NCI-H146 (cell line): ENCODE data around the gene IL31.
"Not testable (repeated sequence)": the region's sequence is repeated elsewhere in the genome, so short reads cannot be mapped to it uniquely, and the experiment has no call there.

Source experiments
- DNase-seq: peaks from one replicate; lab custom pipeline; 2025; lab: John Stamatoyannopoulos, UW

IL31 gene

GRCh38 chr12:122192441-122192840 lies 18.4 kb upstream of the IL31 start:
- DNase-seq: no peak

- peak; percentile 63 for DNase-seq
These were observed 17.0 kb upstream of the IL31 start for GRCh38 chr12:122190842-122191668.

DNA sequence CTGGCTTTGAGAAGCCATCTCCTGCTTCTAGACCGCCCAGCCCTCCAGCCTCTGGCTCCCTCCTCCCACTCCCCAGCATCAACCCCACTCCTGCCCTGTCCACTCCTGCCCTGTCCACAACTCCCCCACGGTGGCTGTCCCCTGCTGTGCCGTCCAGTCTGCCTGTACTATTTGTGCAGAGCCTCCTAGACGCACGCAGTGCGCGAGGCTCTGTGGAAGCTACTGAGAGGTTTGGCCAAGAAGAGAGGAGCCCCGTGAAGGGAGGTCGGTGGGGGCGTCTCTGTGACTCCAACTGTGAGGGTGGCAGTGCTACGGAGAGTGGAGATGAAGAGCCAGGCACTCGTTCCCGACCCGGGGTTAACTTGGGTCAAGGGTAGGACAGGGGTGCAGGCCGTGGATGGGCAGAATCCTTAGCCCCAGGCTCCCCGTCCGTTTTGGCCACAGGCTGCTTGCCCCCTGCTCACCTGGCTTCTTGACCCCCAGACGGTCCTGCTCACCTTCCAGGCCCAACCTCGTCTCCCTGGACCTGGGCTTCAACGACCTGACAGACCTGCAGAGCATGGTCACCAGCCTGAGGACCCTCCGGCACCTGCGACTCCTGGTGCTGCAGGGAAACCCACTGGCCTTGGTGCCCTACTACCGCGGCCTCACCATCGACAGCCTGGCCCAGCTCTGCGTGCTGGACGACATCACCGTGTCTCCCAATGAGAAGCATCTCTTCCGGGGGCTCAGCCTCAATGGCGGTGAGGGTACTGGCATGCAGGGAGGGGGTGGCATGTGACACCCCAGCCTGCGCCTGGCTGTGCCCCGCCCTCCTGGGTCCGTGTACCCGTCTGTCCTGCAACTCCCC lies 15.8 kb upstream of the IL31 start:
- DNase-seq: no peak

DNA sequence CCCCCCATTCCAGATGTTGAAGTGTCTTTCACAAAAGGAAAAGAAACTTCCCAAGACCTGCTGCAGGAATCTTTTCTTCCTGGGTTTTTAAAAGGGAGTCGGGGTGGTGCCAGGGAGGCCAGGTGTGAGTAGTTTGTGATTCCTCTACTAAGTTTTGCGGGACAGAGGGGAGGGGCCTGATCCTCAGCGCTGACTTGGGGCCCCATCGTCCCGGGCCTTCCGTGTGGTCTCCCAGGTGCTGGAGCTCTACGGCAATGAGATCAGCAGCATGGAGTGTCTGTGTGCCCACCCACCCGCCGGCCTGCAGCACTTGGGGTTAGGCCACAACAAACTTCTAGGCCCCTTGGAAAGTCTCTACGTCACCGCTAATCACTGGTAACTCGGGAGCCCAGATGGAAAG lies 13.4 kb upstream of the IL31 start:
- DNase-seq: no peak

DNA sequence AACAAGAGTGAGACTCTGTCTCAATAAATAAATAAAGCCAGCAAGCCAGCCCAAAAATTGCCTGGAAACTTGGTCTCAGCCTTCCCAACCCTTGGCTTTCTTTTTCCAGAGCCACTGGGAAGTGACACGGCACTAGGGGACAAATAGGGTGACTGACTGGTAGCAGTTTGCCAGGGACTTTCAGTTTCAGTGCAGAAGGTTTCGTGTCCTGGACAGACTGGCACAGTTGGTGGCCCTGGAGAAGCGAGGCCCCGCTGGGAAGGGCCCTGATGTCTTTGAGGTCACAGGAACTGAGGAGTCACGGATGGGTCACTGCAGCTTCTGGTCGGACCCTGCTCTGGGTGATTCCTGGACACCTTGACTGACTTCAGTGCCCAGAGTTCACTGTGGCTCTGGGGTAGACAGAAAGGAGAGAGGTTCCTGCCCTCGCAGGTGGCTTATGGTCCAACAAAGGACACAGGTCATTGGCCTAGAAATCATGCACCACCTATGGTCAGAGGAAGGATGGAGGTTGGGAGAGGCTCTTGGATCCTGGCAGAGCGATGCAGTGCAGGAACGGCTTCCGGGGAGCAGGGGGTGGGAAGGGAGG lies 11.6 kb upstream of the IL31 start:
- DNase-seq: no peak

GRCh38 chr12:122185079-122185478 lies 11.1 kb upstream of the IL31 start:
- no peak for DNase-seq

DNA sequence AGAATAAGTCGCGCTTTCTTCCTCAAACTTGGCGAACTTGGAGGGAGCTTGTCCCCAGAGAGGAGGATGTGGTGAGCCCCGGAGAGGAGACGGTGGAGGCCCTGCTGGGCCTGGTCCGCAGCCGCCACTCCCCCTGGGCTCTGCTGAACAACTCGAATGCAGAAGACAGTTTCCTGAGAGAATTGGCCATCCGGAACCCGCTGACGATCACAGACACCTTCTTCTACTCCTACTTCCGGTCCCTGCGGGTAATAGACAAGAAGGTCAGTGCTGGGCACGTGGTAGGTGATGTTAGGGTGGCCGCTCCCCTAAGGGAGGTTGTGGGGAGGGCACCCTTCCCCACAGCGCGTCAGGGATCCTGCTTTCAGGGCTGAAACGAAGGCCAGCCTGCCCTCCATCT lies 10.5 kb upstream of the IL31 start:
- DNase-seq: no peak

DNA sequence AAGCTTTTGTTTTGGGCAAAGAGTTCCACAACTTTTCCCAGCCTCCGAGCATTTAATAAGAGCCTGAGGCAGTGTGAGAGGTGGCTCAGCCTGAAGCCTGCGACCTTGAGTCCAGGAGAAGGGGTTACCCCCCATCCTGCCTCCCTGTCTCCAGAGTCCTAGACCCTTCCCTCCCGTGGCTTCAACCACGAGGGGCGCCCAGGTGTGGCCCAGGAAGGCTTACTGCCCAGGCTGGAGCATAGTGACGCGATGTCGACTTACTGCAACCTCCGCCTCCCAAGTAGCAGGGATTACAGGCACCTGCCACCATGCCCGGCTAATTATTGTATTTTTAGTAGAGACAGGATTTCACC lies 9.5 kb upstream of the IL31 start:
- DNase-seq: no peak

- peak; percentile 88 for DNase-seq
These were observed 9.0 kb upstream of the IL31 start, which contains the start of gene LRRC43 for GRCh38 chr12:122182887-122183587. LRRC43 (plus strand) TSS chr12:122183123; CDS start chr12:122183145, 22 bp downstream.

GRCh38 chr12:122176473-122176872 lies 2.5 kb upstream of the IL31 start:
- not testable (repeated sequence) for DNase-seq

- no peak for DNase-seq
These were observed 1.6 kb downstream of the IL31 start for GRCh38 chr12:122172262-122172939.

GRCh38 chr12:122171399-122171798 lies 2.6 kb downstream of the IL31 start:
- no peak for DNase-seq

DNA sequence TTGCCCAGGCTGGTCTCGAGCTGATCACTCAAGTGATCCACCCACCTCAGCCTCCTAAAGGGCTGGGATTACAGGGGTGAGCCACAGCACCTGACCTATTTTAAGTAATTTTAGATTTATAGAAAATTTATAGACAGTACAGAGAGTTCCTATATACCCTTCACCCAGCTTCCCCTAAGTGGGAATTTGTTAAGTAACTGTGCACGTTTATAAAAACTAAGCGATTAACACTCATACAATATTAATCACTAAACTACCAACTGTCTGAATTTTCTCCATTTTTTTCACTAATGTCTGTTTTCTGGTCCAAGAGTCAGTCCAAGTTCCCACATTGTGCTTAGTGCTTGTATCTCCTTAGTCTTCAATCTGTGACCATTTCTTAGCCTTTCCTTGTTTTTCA lies 5.5 kb downstream of the IL31 start:
- DNase-seq: no peak

DNA sequence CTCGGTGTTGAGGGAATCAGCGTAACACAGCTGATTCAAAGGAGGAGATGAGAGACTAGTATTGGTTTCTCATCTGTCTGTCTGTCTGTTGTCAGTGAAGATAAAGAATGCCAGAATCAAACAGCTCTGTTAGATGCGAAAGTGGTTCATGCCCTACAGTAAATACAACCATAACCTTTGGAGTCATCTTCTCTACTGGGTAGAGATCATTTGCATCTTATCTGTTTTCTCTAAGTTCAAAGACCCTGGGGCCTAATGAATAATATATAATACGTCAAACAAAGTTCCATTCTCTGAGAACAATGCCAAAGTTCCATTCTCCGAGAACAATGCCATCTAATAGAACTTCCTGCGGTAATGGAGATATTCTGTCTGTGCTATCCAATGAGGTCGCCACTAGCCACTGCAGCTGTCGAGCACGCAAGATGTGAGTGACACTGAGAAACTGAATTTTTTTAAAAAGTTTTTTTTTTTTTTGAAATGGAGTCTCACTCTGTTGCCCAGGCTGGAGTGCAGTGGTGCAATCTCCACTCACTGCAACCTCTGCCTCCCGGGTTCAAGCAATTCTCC lies 6.6 kb downstream of the IL31 start:
- DNase-seq: peak; percentile 13

- DNase-seq: peak; percentile 29
These were observed 7.3 kb downstream of the IL31 start for GRCh38 chr12:122166422-122167349.

GRCh38 chr12:122162976-122163375 lies 11.0 kb downstream of the IL31 start:
- DNase-seq: no peak

DNA sequence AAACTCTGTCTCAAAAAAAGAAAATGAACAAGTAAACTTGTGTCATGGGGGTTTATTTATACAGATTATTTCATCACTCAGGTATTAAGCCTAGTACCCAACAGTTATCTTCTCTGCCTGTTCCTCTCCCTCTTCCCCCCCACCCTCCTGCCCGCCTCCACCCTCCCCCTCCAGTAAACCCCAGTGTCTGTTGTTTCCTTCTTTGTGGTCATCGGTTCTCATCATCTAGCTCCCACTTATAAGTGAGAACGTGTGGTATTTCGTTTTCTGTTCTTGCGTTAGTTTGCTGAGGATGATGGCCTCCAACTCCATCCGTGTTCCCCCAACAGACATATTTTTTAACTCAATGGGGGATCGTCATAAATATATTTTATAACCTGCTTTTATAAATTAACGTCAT lies 12.3 kb downstream of the IL31 start:
- no peak for DNase-seq

- DNase-seq: no peak
These were observed 13.3 kb downstream of the IL31 start for GRCh38 chr12:122160761-122161160.

- DNase-seq: peak; percentile 16
These were observed 14.1 kb downstream of the IL31 start for GRCh38 chr12:122159882-122160281.

GRCh38 chr12:122158700-122159285 lies 15.2 kb downstream of the IL31 start:
- no peak for DNase-seq
